SHP77 treated with DMSO at 0.1 percent for 48 hours (cell line): Measurements from ENCODE around the gene B4GALT3.

Experiments
- DNase-seq: peaks from one replicate; lab custom pipeline; 2025; lab: John Stamatoyannopoulos, UW

The B4GALT3 gene

DNA sequence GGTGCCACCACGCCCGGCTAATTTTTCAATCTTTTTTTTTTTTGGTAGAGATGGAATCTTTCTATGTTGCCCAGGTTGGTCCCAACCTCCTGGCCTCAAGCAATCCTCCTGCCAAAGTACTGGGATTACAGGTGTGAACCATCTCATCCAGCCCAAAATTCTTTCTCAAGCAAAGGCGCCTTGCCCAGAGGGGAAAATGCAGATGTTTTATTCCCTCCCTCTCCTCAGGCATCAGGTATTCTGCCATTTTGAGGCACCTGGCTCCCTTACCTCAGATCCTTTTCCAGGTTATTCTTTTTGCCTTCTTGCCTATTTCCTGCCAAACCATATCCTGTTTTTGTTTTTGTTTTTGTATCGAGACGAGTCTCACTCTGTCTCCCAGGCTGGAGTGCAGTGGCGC, 11.1 kb upstream of the B4GALT3 start:
- no peak for DNase-seq

GRCh38 chr1:161187311-161187710, 10.0 kb upstream of the B4GALT3 start:
- DNase-seq = no peak

- DNase-seq = no peak
These were observed 8.5 kb upstream of the B4GALT3 start for GRCh38 chr1:161185732-161186311.

DNA sequence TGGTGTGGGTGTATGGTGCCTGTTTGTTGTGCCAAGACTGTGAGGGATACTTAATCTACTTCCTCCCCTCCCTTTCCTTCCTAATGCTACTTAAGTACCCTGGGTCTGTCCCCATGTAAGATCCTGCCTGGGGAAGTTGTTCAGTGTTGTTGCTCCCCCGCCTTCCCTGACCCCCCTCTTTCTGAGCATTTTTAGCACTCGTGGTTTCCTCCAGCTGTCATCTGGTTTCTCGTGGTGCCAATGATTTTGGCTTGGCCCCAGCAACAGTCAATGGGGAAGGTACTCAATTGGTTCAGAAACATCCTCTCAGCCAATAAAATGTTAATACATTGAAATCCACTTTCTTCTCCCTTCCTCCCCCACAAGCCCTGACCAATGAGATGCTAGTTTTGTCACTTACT, 8.0 kb upstream of the B4GALT3 start:
- no peak for DNase-seq

DNA sequence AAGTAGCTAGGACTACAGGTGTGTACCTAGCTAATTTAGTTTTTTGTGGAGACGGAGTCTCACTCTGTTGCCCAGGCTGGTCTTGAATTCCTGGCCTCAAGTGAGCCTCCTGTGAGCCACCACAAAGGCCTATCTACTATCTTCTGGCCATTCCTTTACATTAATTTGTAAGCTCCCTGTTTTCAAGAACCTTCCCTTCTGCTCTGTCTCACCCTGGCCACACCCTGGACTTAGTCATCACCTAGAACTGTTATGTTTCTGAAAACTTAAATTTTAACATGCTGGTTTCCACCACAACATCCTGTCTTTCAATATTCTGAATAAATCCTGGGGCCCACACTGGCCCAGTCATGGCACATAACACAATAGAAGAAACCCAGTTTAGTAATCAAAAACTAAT, 4.9 kb upstream of the B4GALT3 start:
- DNase-seq = no peak

DNA sequence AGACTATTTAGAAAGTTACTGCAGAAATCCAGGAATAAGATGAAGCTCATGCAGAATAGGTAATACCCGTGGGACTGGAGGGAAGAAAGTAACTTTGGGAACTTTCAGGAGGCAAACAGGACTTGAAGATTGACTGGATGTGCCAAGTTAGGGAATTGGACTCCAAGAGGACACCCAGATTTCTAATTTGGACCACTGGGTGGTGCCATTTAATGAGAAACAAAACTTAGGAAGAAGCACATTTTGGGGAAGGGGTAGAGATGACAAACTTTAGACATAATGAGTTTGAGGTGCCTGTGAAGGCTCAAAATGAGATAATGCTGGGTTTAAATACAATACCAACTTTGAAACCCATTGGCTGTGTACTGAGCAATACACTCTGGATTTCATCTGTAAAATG, 3.3 kb upstream of the B4GALT3 start:
- DNase-seq = no peak

DNA sequence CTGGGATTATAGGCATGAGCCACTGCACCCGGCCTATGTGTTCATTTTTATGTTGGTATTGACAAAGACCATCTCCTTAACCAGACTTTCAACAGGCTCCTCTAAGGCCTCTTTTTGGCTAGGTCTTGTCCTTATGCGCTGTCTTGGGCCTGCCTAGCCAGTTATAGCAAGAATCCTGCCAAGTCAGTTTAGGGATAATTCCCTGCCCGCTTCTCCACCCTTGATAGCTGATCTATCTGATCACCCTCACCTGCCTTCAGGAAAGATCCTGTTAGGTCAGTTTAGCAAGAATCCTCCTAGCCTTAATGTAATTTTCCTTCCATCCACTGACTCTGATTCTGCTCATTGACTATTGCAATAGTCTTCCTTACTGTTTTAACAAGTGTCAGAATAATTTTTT, 2.4 kb upstream of the B4GALT3 start:
- DNase-seq = no peak

DNA sequence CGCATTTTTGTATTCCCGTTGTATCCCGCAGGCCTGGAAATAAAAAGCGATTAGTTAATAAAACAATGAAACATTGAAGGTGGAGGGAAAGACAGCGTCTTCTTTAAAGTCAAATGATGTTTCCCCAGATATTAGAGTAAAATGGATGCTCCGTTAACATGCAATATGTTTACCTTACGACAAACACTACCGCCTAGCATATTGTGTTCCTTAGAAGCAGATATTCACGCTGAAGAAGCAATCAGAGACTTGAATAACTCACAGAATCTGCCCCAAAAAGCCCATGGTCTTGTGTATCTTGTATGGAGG, 583 bp upstream of the B4GALT3 start:
- no peak for DNase-seq

DNA sequence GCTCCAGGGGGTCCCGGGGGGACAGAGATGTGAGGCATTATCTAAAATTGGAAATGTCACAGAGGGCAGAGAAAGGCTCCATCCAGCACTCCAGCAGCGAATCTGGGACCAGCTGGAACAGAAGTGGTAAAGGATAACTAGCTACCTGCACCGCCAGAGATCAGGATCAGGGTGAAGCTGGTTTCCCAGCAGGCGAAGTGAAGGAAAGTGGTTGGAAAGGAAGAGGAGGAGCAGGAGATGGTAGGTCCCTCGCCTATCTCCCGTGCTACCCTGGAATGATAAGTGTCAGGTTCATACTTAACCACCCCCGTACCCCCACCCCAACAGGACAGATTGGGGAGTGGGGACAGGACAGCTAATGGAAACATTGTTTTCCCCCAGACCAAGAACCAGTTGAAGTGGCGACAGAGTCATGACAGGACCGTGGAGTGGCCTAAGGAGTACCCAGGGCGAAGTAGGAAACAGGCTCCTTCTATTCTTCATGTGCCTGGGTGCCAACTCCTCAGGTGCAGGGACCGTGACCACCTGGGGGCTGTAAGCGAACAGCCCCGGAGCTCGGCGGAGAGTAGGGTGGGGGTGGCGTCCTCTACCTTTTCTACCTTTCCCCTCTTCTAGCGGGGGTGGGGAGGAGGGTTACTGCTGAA, 717 bp downstream of the B4GALT3 start:
- no peak for DNase-seq

DNA sequence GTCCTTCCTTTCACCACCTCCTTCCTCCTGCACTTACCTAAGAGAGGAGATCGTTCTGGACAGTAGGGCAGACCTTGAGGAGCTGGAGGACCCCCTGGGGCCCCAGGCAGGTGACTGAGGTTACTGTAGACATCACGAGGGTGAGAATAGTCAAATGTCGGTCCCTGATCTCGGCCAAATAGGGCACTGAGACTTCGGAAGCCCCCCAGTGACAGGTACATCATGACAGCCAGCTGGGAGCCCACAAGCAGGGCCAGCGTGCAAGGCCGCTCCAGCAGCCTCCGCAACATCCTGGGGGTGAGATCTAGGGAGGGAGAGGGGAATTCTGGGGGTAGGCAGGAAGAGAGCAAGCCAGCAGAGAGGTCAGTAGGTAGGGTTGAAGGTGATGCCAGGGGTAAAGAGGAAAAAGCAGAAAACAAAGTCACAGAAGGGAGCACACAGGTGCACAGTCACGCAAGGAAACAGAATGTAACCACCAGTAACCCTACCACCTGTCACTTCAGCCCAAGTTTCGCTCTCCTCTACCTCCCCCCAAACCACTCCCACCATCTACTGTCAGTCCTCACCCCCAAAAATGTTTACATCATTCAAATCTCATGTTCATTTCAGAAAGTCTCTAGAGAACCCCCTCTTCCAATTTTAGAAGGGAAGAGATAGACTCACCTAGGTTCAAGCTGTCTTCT, 1.4 kb downstream of the B4GALT3 start:
- DNase-seq = no peak

- DNase-seq = no peak
These were observed 2.4 kb downstream of the B4GALT3 start for GRCh38 chr1:161174911-161175310.

- no peak for DNase-seq
These were observed 3.6 kb downstream of the B4GALT3 start for GRCh38 chr1:161173711-161174110.

- no peak for DNase-seq
These were observed 4.4 kb downstream of the B4GALT3 start for GRCh38 chr1:161172776-161173376.

DNA sequence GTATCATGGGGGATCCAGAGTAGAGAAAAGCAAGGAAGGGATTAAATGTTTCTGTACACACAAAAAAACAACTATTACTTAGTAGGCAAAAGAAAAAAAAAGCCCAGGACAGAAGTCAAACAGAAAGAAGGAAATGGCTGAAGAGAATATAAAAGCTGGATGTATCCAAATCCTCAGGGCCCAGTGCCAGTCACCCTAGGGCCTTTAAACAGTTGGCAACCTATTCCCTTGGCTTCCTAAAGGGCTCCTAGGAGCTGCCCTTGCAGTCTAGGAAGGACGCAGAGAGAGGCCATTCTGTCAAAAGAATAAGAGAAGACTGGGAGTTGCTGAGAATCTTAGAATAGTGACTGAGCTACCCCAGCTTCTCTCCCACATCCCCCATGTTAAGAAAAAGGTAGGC, 5.0 kb downstream of the B4GALT3 start:
- no peak for DNase-seq

- DNase-seq = no peak
These were observed 5.6 kb downstream of the B4GALT3 start for GRCh38 chr1:161171696-161172095.

- no peak for DNase-seq
These were observed 6.1 kb downstream of the B4GALT3 start for GRCh38 chr1:161171191-161171590.

DNA sequence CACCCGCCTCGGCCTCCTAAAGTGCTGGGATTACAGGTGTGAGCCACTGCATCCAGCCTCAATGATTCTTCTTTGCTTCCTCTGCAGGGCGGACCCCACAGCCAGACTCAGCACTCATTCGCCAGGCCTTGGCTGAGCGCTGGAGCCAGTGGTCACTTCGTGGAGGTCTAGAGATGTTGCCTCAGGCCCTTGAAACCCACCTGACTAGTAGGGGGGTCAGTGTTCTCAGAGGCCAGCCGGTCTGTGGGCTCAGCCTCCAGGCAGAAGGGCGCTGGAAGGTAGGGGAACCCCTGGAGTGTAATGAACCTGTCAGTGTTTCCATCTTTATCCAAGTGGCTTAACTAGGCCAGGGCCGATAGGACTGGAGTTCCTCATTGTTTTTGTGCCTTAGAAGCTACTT, 8.4 kb downstream of the B4GALT3 start:
- no peak for DNase-seq

DNA sequence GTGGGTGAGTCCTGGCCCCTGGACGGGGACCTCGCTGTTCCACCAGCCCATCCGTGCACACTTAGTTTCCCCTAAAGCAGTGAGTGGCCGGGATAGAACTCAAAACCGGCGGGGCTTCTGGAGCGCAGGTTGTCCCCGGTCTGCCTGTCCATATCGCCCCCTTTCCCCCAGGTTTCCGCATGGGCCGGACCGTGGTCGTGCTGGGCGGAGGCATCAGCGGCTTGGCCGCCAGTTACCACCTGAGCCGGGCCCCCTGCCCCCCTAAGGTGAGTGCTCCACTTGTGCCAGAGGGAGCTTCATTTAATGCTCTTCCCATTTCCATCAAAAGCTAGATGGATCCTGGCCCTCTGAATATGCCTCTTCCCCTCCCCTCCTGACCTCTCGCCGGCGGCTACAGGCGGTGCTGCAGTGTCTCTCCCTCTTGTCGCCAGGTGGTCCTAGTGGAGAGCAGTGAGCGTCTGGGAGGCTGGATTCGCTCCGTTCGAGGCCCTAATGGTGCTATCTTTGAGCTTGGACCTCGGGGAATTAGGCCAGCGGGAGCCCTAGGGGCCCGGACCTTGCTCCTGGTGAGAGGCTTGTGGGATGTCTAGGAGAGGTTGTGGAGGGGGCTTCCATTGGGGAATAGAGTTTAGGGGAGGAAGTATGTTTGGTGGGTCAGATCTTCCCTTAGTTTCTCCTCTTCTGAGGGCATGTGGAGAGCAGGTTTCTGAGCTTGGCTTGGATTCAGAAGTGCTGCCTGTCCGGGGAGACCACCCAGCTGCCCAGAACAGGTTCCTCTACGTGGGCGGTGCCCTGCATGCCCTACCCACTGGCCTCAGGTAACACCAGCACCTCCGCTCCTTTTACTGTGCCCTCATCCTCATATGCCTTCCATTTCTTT, 10.4 kb downstream of the B4GALT3 start:
- peak; percentile 48 for DNase-seq

GRCh38 chr1:161165742-161166668, 11.3 kb downstream of the B4GALT3 start, which contains the start of gene PPOX:
Gene PPOX (plus strand): TSS chr1:161166426. CDS start chr1:161166848, 422 bp downstream.
- peak; percentile 99 for DNase-seq

GRCh38 chr1:161164901-161165610, 12.3 kb downstream of the B4GALT3 start:
- DNase-seq = no peak

DNA sequence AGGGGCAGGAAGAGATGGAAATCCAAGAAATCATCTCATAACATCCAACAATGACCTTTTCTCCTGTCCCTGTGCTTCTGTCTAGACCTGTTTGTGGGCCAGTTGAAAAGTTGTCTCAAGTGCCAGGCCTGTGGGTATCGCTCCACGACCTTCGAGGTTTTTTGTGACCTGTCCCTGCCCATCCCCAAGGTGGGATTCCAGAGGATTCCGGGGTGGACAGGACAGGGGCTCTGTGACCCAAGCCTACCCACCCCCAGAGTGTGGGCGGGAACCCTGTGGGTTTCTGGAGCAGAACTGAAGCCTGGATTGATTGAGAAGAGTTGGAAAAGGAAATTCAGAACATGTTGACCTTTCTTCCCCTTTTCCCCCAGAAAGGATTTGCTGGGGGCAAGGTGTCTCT, 13.5 kb downstream of the B4GALT3 start:
- DNase-seq = no peak
